ENCODE data around the gene SHB. TPM values are rescaled to one million over a fixed set of nuclear protein-coding genes. Genes with fewer than 3 reads are reported as not detected.

The SHB gene
- total and polyA plus RNA-seq, 2 donors (not counting 3 experiments of a cell fraction or from before 2014, with no cell fraction given): 13.4 to 24.9 TPM

DNA sequence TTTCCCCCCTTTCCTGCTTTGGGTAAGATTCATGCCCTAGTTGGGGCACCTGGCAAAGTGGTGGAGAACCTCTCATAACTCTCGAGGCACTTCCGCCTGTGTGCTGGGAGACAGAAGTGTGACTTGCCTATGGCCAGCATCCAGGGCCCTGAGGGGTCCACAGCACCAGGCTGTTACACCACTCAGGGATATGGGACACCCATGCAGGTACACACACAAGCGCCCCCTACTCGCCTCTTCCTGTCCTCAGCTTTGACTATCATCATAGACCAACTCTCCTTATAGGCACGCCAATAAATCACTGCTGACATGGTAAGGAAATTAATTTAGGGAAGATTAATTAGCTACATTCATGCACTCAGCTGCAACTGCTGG is 45.4 kb downstream of the SHB start:
- Histone ChIP-seq H3K27me3 (ENCODE audit: control insufficient read depth in 2 of 2, insufficient read depth in 2 of 2, low read length in 2 of 2) (no peaks in the 10 kb centered on the region), H3K9ac (replicated peaks; ENCODE audit: extremely low read depth, insufficient read depth, low read length) (no peak overlapping the region), H3K4me2 (ENCODE audit: insufficient read depth, low read length) (no peak overlapping the region), H4K20me1 (replicated peaks; ENCODE audit: control insufficient read depth, extremely low read depth, insufficient read depth, low read length) (no peaks in the 10 kb centered on the region), H3K4me1 (ENCODE audit: control insufficient read depth, extremely low read depth, insufficient read depth, low read length) (peaks cover 56% of the 10 kb centered on the region), H3K9me1 (replicated peaks; ENCODE audit: control insufficient read depth, extremely low read depth, insufficient read depth, low read length) (no peaks in the 10 kb centered on the region), H3K27ac (ENCODE audit: insufficient read depth, low read depth, low read length) (no peak overlapping the region), H2AFZ (ENCODE audit: low read depth, low read length) (no peak overlapping the region), H3K9me3 (replicated peaks; ENCODE audit: control insufficient read depth, insufficient read depth, low read length) (no peaks in the 10 kb centered on the region), H3K36me3 (ENCODE audit: control insufficient read depth in 2 of 2, extremely low read depth in 1 of 2, insufficient read depth in 2 of 2, low read length in 2 of 2) (peaks cover 0 to 2% of the 10 kb centered on the region in 2 experiments), H3K79me2 (ENCODE audit: control insufficient read depth, insufficient read depth, low read length) (peaks cover 46% of the 10 kb centered on the region), H3K4me3 (replicated peaks in 1 of 3; ENCODE audit: insufficient read depth in 1 of 3, low read depth in 1 of 3, low read length in 3 of 3) (no peak overlapping the region)
- CTCF ChIA-PET: interaction anchor here (0.8 to 2.5 kb wide), 4 partner anchors 9 to 110 kb away, joined by 3 to 6 read pairs (median 4); no protein-coding TSS in a partner anchor
- DNase-seq (ENCODE audit: low read depth, low spot score): no peak
- no peak for TF ChIP-seq POLR2A (IDR thresholded peaks at IDR 0.05; ENCODE audit: low read depth, low read length)
- TF ChIP-seq, protein P1, sequence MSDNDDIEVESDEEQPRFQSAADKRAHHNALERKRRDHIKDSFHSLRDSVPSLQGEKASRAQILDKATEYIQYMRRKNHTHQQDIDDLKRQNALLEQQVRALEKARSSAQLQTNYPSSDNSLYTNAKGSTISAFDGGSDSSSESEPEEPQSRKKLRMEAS (IDR thresholded peaks at IDR 0.05; ENCODE audit: insufficient read depth, insufficient read length): no peak
- TF ChIP-seq GATA2 (IDR thresholded peaks at IDR 0.05; ENCODE audit: insufficient read depth, insufficient read length, low read depth, low read length): no peak
- no peak for TF ChIP-seq EZH2 (IDR thresholded peaks at IDR 0.05; ENCODE audit: borderline replicate concordance, low read depth, low read length, severe bottlenecking)
- TF ChIP-seq, protein P2, sequence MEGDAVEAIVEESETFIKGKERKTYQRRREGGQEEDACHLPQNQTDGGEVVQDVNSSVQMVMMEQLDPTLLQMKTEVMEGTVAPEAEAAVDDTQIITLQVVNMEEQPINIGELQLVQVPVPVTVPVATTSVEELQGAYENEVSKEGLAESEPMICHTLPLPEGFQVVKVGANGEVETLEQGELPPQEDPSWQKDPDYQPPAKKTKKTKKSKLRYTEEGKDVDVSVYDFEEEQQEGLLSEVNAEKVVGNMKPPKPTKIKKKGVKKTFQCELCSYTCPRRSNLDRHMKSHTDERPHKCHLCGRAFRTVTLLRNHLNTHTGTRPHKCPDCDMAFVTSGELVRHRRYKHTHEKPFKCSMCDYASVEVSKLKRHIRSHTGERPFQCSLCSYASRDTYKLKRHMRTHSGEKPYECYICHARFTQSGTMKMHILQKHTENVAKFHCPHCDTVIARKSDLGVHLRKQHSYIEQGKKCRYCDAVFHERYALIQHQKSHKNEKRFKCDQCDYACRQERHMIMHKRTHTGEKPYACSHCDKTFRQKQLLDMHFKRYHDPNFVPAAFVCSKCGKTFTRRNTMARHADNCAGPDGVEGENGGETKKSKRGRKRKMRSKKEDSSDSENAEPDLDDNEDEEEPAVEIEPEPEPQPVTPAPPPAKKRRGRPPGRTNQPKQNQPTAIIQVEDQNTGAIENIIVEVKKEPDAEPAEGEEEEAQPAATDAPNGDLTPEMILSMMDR (IDR thresholded peaks at IDR 0.05; ENCODE audit: extremely low read depth in 1 of 2, insufficient read depth in 1 of 2, low read depth in 1 of 2, low read length in 2 of 2): no peak
- TF ChIP-seq JUN (IDR thresholded peaks at IDR 0.05; ENCODE audit: borderline replicate concordance, insufficient read depth, insufficient read length, low read depth): no peak
- no peak for TF ChIP-seq FOS (IDR thresholded peaks at IDR 0.05; ENCODE audit: borderline replicate concordance, insufficient read depth, low read length)
- TF ChIP-seq POLR2AphosphoS5 (IDR thresholded peaks at IDR 0.05; ENCODE audit: insufficient read depth, low read depth, low read length): no peak
- no peak for TF ChIP-seq MYC (IDR thresholded peaks at IDR 0.05; ENCODE audit: low read depth, low read length)
- dilution Hi-C loops (cut with MboI; ENCODE audit: extremely low pct_ligation_motif_present, low sequenced_read_pairs): no loop called here
- no peak for FAIRE-seq
- POLR2A ChIA-PET: no interaction called here
- BruUV-seq (replicated peaks): no TSS peak
- intact Hi-C loops (cut with micrococcal nuclease): no loop called here

Data from endothelial cell of umbilical vein (primary cell).